ENCODE measurements around the gene COX7A2L. TPM values are rescaled to one million over a fixed set of nuclear protein-coding genes. Genes with fewer than 3 reads are reported as not detected.
"Not testable (repeated sequence)": the region's sequence is repeated elsewhere in the genome, so short reads cannot be mapped to it uniquely, and the experiment has no call there.

Gene COX7A2L
- total RNA-seq, 1 donor from 2014 or later, result 95.5 TPM

GRCh38 chr2:42335514-42336104 lies 25.4 kb downstream of the COX7A2L start:
- H3K36me3 Mint-ChIP-seq, result peaks cover 58% of the 10 kb centered on the region
- TF ChIP-seq, protein P1, sequence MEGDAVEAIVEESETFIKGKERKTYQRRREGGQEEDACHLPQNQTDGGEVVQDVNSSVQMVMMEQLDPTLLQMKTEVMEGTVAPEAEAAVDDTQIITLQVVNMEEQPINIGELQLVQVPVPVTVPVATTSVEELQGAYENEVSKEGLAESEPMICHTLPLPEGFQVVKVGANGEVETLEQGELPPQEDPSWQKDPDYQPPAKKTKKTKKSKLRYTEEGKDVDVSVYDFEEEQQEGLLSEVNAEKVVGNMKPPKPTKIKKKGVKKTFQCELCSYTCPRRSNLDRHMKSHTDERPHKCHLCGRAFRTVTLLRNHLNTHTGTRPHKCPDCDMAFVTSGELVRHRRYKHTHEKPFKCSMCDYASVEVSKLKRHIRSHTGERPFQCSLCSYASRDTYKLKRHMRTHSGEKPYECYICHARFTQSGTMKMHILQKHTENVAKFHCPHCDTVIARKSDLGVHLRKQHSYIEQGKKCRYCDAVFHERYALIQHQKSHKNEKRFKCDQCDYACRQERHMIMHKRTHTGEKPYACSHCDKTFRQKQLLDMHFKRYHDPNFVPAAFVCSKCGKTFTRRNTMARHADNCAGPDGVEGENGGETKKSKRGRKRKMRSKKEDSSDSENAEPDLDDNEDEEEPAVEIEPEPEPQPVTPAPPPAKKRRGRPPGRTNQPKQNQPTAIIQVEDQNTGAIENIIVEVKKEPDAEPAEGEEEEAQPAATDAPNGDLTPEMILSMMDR (conservative IDR thresholded peaks at IDR 0.05), result no peak
- H3K4me3 Mint-ChIP-seq, result no peak overlapping the region
- no peak overlapping the region for H3K27ac Mint-ChIP-seq
- no peaks in the 10 kb centered on the region for H3K27me3 Mint-ChIP-seq
- H3K9me3 Mint-ChIP-seq, result no peaks in the 10 kb centered on the region
- H3K4me1 Mint-ChIP-seq (ENCODE audit: unreplicated experiment), result peaks cover 10% of the 10 kb centered on the region
- no peak for DNase-seq (ENCODE audit: extremely low spot score, unreplicated experiment)

DNA sequence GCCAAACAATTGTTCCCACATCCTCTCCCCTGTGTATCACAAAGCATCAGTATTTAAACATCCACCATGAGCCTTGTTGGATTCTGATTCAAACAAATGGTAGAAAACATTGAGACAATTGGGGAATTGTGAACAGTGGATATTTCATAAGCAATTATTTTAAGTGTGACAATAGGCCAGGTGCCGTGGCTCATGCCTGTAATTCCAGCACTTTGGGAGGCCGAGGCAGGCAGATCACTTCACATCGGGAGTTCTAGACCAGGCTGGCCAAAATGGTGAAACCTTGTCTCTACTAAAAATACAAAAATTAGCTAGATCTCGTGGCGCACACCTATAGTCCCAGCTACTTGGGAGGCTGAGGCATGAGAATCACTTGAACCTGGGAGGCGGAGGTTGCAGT lies 26.2 kb downstream of the COX7A2L start:
- not testable (repeated sequence) for H3K27me3 Mint-ChIP-seq; H3K9me3 Mint-ChIP-seq; H3K27ac Mint-ChIP-seq; DNase-seq (ENCODE audit: extremely low spot score, unreplicated experiment); H3K4me3 Mint-ChIP-seq; H3K4me1 Mint-ChIP-seq (ENCODE audit: unreplicated experiment)
- peaks cover 50% of the 10 kb centered on the region for H3K36me3 Mint-ChIP-seq

GRCh38 chr2:42334220-42334619 lies 26.8 kb downstream of the COX7A2L start:
- no peaks in the 10 kb centered on the region for H3K4me1 Mint-ChIP-seq (ENCODE audit: unreplicated experiment)
- H3K36me3 Mint-ChIP-seq, result peaks cover 47% of the 10 kb centered on the region
- no peak overlapping the region for H3K27ac Mint-ChIP-seq
- TF ChIP-seq, protein P1 (conservative IDR thresholded peaks at IDR 0.05), result no peak
- no peaks in the 10 kb centered on the region for H3K27me3 Mint-ChIP-seq
- no peak overlapping the region for H3K4me3 Mint-ChIP-seq
- H3K9me3 Mint-ChIP-seq, result no peaks in the 10 kb centered on the region
- DNase-seq (ENCODE audit: extremely low spot score, unreplicated experiment), result no peak

DNA sequence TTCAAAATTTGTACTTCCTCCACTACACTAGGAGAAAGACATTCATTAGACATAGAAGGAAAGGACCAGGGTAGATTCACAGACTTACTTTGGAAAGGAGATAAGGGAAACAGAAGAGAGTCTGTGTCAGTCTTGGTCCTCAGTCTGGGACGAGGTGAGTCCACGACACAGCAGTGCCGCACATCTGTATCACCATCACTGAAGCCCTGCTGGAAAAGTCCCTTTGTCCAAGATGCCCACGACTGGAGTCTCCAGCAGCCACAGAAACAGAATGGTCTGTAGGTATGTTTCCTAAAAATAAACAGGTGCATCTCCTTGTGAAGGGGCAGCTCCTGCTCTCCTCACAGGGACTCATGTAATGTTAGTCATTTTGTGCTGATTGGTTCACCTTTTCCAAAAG lies 27.4 kb downstream of the COX7A2L start:
- DNase-seq (ENCODE audit: extremely low spot score, unreplicated experiment), result no peak
- TF ChIP-seq, protein P1 (conservative IDR thresholded peaks at IDR 0.05), result no peak
- no peaks in the 10 kb centered on the region for H3K27me3 Mint-ChIP-seq
- no peak overlapping the region for H3K4me3 Mint-ChIP-seq
- no peaks in the 10 kb centered on the region for H3K4me1 Mint-ChIP-seq (ENCODE audit: unreplicated experiment)
- no peaks in the 10 kb centered on the region for H3K9me3 Mint-ChIP-seq
- peaks cover 45% of the 10 kb centered on the region for H3K36me3 Mint-ChIP-seq
- H3K27ac Mint-ChIP-seq, result no peak overlapping the region

- Mint-ChIP-seq H3K27me3 (no peaks in the 10 kb centered on the region), H3K36me3 (peaks cover 38% of the 10 kb centered on the region), H3K27ac (no peak overlapping the region), H3K4me3 (no peak overlapping the region), H3K4me1 (ENCODE audit: unreplicated experiment) (no peaks in the 10 kb centered on the region), H3K9me3 (no peaks in the 10 kb centered on the region)
- DNase-seq (ENCODE audit: extremely low spot score, unreplicated experiment), result no peak
- TF ChIP-seq, protein P1 (conservative IDR thresholded peaks at IDR 0.05), result no peak
Measured at GRCh38 chr2:42332575-42332974, 28.4 kb downstream of the COX7A2L start.

- Mint-ChIP-seq H3K27me3 (no peaks in the 10 kb centered on the region), H3K36me3 (peaks cover 32% of the 10 kb centered on the region), H3K4me1 (ENCODE audit: unreplicated experiment) (no peaks in the 10 kb centered on the region), H3K9me3 (no peaks in the 10 kb centered on the region), H3K27ac (no peak overlapping the region), H3K4me3 (no peak overlapping the region)
- DNase-seq (ENCODE audit: extremely low spot score, unreplicated experiment), result no peak
- TF ChIP-seq, protein P1 (conservative IDR thresholded peaks at IDR 0.05), result no peak
Measured at GRCh38 chr2:42331569-42332284, 29.3 kb downstream of the COX7A2L start.

All from type B pancreatic cell (in vitro differentiated cells).